ENCODE measurements around the gene RALGPS1.

RALGPS1 gene

DNA sequence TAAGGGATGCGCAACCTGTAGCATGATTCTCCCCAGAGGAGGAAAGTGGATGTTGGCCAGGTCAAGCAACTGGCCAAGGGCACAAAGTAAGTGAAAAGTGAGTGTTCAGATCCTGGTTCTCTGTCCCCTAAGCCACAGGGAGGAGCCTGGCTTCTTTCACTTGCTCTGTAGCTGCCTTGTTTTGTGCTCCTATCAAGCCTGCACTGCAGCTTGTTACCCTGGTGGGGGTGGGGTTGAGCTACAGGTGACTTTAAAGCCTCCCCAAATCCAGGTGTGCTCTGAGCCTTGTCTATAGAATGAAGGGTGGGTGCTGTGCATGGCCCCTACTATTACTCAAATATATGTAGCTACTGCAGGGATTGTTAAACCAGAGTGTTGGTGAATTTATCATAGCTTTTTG, 32.9 kb downstream of the RALGPS1 start:
- TF ChIP-seq, protein P1, sequence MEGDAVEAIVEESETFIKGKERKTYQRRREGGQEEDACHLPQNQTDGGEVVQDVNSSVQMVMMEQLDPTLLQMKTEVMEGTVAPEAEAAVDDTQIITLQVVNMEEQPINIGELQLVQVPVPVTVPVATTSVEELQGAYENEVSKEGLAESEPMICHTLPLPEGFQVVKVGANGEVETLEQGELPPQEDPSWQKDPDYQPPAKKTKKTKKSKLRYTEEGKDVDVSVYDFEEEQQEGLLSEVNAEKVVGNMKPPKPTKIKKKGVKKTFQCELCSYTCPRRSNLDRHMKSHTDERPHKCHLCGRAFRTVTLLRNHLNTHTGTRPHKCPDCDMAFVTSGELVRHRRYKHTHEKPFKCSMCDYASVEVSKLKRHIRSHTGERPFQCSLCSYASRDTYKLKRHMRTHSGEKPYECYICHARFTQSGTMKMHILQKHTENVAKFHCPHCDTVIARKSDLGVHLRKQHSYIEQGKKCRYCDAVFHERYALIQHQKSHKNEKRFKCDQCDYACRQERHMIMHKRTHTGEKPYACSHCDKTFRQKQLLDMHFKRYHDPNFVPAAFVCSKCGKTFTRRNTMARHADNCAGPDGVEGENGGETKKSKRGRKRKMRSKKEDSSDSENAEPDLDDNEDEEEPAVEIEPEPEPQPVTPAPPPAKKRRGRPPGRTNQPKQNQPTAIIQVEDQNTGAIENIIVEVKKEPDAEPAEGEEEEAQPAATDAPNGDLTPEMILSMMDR (IDR thresholded peaks at IDR 0.05; ENCODE audit: poor library complexity, severe bottlenecking), result peak; percentile 26
- Histone ChIP-seq H3K27me3 (ENCODE audit: insufficient read depth, poor library complexity, severe bottlenecking) (no peaks in the 10 kb centered on the region), H3K36me3 (ENCODE audit: low read depth) (no peaks in the 10 kb centered on the region), H3K27ac (ENCODE audit: poor library complexity, severe bottlenecking) (no peak overlapping the region), H3K4me3 (ENCODE audit: severe bottlenecking) (no peak overlapping the region), H3K9me3 (ENCODE audit: severe bottlenecking) (no peaks in the 10 kb centered on the region), H3K4me1 (ENCODE audit: insufficient read depth, poor library complexity, severe bottlenecking) (no peaks in the 10 kb centered on the region)
- DNase-seq (ENCODE audit: low spot score) (no peak), ATAC-seq (ENCODE audit: low read depth) (no peak)

DNA sequence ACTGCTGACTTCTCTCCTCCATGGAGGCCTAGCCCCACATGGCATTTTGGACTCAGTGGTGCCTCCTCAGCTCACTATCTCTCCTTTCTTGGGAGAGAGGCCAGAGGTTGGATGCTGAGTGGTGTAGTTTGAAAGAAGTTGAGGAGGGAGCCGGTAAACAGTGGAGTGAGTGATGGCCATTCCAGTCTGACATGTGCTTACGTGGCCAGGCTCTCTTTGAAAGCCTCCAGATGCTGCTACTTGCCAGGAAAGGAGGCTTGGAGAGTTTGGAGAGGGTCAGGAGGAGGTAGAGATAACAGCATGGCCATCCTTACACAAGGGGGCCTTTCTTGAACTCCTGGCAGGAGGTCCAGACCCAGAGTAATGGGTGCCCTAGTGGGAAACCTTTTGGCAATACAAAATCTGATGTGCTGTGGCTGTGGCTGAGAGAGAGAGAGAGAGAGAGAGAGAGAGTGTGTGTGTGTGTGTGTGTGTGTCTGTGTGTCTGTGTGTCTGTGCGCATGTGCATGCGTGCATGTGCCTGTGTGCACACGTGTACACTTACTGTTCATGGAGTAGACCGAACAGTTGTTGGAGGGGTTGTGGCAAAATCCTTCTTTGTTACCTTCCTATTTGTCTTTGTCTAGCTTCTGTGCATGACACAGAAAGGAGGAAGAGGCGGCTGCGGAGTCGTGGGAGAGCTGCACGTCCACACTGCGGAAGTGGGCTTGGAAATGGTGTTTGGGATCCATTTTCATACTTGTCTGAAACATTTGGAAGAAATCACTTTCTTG, 37.8 kb downstream of the RALGPS1 start:
- H3K27me3 ChIP-seq (ENCODE audit: insufficient read depth, poor library complexity, severe bottlenecking), result no peaks in the 10 kb centered on the region
- ATAC-seq (ENCODE audit: low read depth) (no peak), DNase-seq (ENCODE audit: low spot score) (no peak)
- TF ChIP-seq, protein P1 (IDR thresholded peaks at IDR 0.05; ENCODE audit: poor library complexity, severe bottlenecking), result no peak
- H3K9me3 ChIP-seq (ENCODE audit: severe bottlenecking), result no peaks in the 10 kb centered on the region
- no peaks in the 10 kb centered on the region for H3K36me3 ChIP-seq (ENCODE audit: low read depth)
- no peak overlapping the region for H3K27ac ChIP-seq (ENCODE audit: poor library complexity, severe bottlenecking)
- H3K4me3 ChIP-seq (ENCODE audit: severe bottlenecking), result no peak overlapping the region
- H3K4me1 ChIP-seq (ENCODE audit: insufficient read depth, poor library complexity, severe bottlenecking), result peaks cover 4% of the 10 kb centered on the region

DNA sequence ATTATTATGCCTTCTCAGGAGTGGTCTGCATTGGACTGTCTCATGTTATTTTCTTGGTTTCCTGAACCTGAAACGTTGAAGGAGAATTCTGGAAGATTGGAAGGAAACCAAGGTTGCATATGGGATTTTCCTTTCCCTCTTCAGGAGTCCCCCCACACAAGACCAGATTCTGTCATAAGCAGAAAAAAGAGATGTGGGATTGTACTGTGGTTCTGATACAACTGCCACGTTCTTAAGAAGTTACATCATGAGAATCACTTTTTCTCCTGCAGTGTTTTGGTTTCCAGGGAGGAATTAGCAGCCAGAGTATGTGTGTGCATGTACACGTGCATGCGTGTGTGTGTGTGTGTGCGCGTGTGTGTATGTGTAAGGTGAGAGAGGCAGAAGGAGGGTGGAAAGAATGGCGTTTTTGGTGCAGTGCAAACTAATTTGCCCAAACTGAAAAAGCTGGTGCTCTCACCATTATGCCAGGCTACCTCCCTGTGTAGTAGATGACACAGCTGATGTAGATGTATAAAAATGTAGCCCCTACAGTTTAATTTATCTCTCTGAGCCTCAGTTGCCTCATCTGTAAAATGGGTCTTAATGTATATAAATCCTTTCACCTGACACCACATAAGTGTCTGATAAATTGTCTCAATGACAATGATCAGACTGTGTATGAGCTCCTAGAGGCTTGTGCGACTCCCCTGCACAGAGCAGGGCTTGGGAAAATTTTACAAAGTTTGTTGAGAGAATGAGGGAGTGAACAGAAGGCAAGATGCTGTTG, 38.6 kb downstream of the RALGPS1 start:
- ATAC-seq (ENCODE audit: low read depth), result no peak
- TF ChIP-seq, protein P1 (IDR thresholded peaks at IDR 0.05; ENCODE audit: poor library complexity, severe bottlenecking), result no peak
- no peak overlapping the region for H3K4me3 ChIP-seq (ENCODE audit: severe bottlenecking)
- no peaks in the 10 kb centered on the region for H3K27me3 ChIP-seq (ENCODE audit: insufficient read depth, poor library complexity, severe bottlenecking)
- H3K9me3 ChIP-seq (ENCODE audit: severe bottlenecking), result no peaks in the 10 kb centered on the region
- DNase-seq (ENCODE audit: low spot score), result no peak
- H3K36me3 ChIP-seq (ENCODE audit: low read depth), result no peaks in the 10 kb centered on the region
- peaks cover 12% of the 10 kb centered on the region for H3K4me1 ChIP-seq (ENCODE audit: insufficient read depth, poor library complexity, severe bottlenecking)
- no peak overlapping the region for H3K27ac ChIP-seq (ENCODE audit: poor library complexity, severe bottlenecking)

DNA sequence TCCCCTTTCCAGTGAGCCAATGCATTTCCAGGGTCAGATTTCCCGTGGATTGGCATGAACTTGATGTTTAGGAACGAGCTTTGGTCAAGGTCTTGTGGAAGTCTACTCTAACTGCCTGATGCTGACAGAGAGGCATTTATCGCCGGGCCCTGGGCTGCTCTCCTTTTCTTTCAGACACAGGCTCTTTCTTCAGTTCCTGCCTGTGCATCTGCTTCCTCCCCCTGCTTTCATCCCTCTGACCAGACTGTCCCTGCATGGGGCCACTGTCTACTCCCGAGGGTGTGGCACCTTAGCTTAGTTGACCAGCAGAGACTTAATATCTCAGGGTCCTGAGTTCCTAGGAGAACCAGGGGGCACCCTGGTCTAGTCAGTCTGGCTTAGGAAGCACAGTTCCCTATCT, 41.2 kb downstream of the RALGPS1 start:
- TF ChIP-seq, protein P1 (IDR thresholded peaks at IDR 0.05; ENCODE audit: poor library complexity, severe bottlenecking), result no peak
- H3K4me1 ChIP-seq (ENCODE audit: insufficient read depth, poor library complexity, severe bottlenecking), result peaks cover 12% of the 10 kb centered on the region
- ATAC-seq (ENCODE audit: low read depth), result no peak
- H3K9me3 ChIP-seq (ENCODE audit: severe bottlenecking), result no peaks in the 10 kb centered on the region
- H3K4me3 ChIP-seq (ENCODE audit: severe bottlenecking), result no peak overlapping the region
- no peak for DNase-seq (ENCODE audit: low spot score)
- no peaks in the 10 kb centered on the region for H3K36me3 ChIP-seq (ENCODE audit: low read depth)
- no peak overlapping the region for H3K27ac ChIP-seq (ENCODE audit: poor library complexity, severe bottlenecking)
- H3K27me3 ChIP-seq (ENCODE audit: insufficient read depth, poor library complexity, severe bottlenecking), result no peaks in the 10 kb centered on the region
